Parathyroid adenoma (tissue), 2 donors: ENCODE results near the gene GSE1.

Experiments
- H2AFZ ChIP-seq: fragments of 300-600 bp; sonication (generic); one replicate; pipeline ENCODE4 v1.7.0; 2017; ENCODE audit warnings: antibody characterized with exemption, mild to moderate bottlenecking
- H3K27ac ChIP-seq: fragments of 300-600 bp; sonication (generic); one replicate; pipeline ENCODE4 v1.7.0; 2017
- H3K27me3 ChIP-seq: fragments of 300-600 bp; sonication (generic); one replicate; pipeline ENCODE4 v1.7.0; 2017; ENCODE audit warnings: low read length; ENCODE audit not compliant: control insufficient read depth, insufficient read depth
- H3K36me3 ChIP-seq: fragments of 300-600 bp; sonication (generic); one replicate; pipeline ENCODE4 v1.7.0; 2017; ENCODE audit warnings: low read length; ENCODE audit not compliant: control insufficient read depth, insufficient read depth
- H3K4me1 ChIP-seq: fragments of 300-600 bp; sonication (generic); one replicate; pipeline ENCODE4 v1.7.0; 2017; ENCODE audit warnings: control low read depth
- H3K4me2 ChIP-seq: fragments of 300-600 bp; sonication (generic); one replicate; pipeline ENCODE4 v1.7.0; 2017; ENCODE audit warnings: low read length
- H3K4me3 ChIP-seq: fragments of 300-600 bp; sonication (generic); one replicate; pipeline ENCODE4 v1.7.0; 2017; ENCODE audit warnings: low read depth, low read length
- H3K79me2 ChIP-seq: fragments of 300-600 bp; sonication (generic); one replicate; pipeline ENCODE4 v1.7.0; 2017; ENCODE audit warnings: control low read depth
- H3K9ac ChIP-seq: fragments of 300-600 bp; sonication (generic); one replicate; pipeline ENCODE4 v1.7.0; 2017; ENCODE audit warnings: mild to moderate bottlenecking
- H3K9me3 ChIP-seq: fragments of 300-600 bp; sonication (generic); one replicate; pipeline ENCODE4 v1.7.0; 2017; ENCODE audit warnings: low read length; ENCODE audit not compliant: control insufficient read depth
- CTCF ChIP-seq: fragments of 300-600 bp; sonication (generic); IDR thresholded peaks from one replicate; pipeline ENCODE4 v1.7.0; 2017; ENCODE audit warnings: antibody characterized with exemption, mild to moderate bottlenecking
- donor health status: primary hyperparathyroidism.

Gene GSE1

GRCh38 chr16:85565801-85566526, 47.2 kb upstream of the GSE1 start:
- Histone ChIP-seq H3K9me3 (no peaks in the 10 kb centered on the region), H2AFZ (no peak overlapping the region), H3K9ac (no peak overlapping the region), H3K4me3 (no peak overlapping the region), H3K4me2 (no peak overlapping the region), H3K4me1 (peaks cover 44% of the 10 kb centered on the region), H3K27ac (no peak overlapping the region), H3K79me2 (peaks cover 78% of the 10 kb centered on the region), H3K36me3 (no peaks in the 10 kb centered on the region), H3K27me3 (no peaks in the 10 kb centered on the region)
- TF ChIP-seq CTCF: no peak

GRCh38 chr16:85566561-85567100, 46.5 kb upstream of the GSE1 start:
- Histone ChIP-seq H3K27ac (no peak overlapping the region), H3K4me2 (no peak overlapping the region), H3K27me3 (no peaks in the 10 kb centered on the region), H3K36me3 (no peaks in the 10 kb centered on the region), H3K9me3 (no peaks in the 10 kb centered on the region), H3K9ac (no peak overlapping the region), H3K4me3 (no peak overlapping the region), H3K79me2 (peaks cover 78% of the 10 kb centered on the region), H3K4me1 (peaks cover 46% of the 10 kb centered on the region), H2AFZ (no peak overlapping the region)
- TF ChIP-seq CTCF: no peak

GRCh38 chr16:85567101-85567866, 45.8 kb upstream of the GSE1 start:
- H3K4me3 ChIP-seq: no peak overlapping the region
- H2AFZ ChIP-seq: no peak overlapping the region
- no peak overlapping the region for H3K9ac ChIP-seq
- H3K27ac ChIP-seq: no peak overlapping the region
- peaks cover 42% of the 10 kb centered on the region for H3K4me1 ChIP-seq
- no peaks in the 10 kb centered on the region for H3K9me3 ChIP-seq
- no peak overlapping the region for H3K4me2 ChIP-seq
- no peaks in the 10 kb centered on the region for H3K36me3 ChIP-seq
- no peaks in the 10 kb centered on the region for H3K27me3 ChIP-seq
- H3K79me2 ChIP-seq: peaks cover 79% of the 10 kb centered on the region
- no peak for TF ChIP-seq CTCF

GRCh38 chr16:85567935-85568334, 45.2 kb upstream of the GSE1 start:
- no peak overlapping the region for H3K4me2 ChIP-seq
- H3K36me3 ChIP-seq: no peaks in the 10 kb centered on the region
- no peak overlapping the region for H3K27ac ChIP-seq
- peaks cover 79% of the 10 kb centered on the region for H3K79me2 ChIP-seq
- peaks cover 36% of the 10 kb centered on the region for H3K4me1 ChIP-seq
- no peak overlapping the region for H3K9ac ChIP-seq
- no peaks in the 10 kb centered on the region for H3K9me3 ChIP-seq
- no peak overlapping the region for H2AFZ ChIP-seq
- TF ChIP-seq CTCF: no peak
- H3K4me3 ChIP-seq: no peak overlapping the region
- H3K27me3 ChIP-seq: no peaks in the 10 kb centered on the region
